ENCODE results near the gene CLSTN1.

Gene CLSTN1

GRCh38 chr1:9785406-9785805 lies 38.4 kb downstream of the CLSTN1 start:
- no peak for DNase-seq (ENCODE audit: low read depth, low spot score)

DNA sequence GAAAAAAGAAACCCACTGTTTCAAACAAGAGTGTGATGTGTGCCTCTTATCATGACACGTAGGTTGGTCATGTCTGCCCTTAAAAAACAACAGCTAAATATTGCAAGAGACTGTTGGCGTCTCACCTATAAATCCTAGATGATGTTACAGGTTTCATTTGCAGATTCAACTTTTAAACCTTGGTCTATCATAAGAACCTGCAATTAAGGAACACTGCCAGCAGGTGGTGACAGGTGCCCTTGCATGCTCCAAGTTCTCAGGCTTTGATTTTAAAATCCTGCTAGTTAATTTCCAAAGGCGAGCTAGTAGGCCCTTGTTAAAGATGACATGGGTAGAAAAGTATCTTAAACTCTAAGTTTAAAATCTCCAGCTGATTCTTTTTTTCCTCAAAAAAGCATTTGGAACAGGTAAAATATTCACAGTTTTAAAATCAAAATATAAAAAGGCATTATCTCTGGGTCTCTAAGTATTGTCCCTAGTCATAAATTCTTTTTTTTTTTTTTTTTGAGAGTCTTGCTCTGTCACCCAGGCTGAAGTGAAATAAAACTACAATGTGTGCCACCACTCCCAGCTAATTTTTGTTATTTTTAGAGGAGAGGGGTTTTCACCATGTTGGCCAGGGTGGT lies 39.1 kb downstream of the CLSTN1 start:
- TF ChIP-seq CTCF (IDR thresholded peaks at IDR 0.05; ENCODE audit: low read depth, low read length) = peak; percentile 72
- H3K4me3 ChIP-seq (ENCODE audit: low read depth, low read length) = no peak overlapping the region
- DNase-seq (ENCODE audit: low read depth, low spot score) = peak; percentile 71
- in situ Hi-C loops (cut with HindIII; ENCODE audit: low sequenced_read_pairs) = no loop called here

More at GRCh38 chr1:9785406-9785805, 38.4 kb downstream of the CLSTN1 start:
- TF ChIP-seq CTCF (IDR thresholded peaks at IDR 0.05; ENCODE audit: low read depth, low read length) = no peak
- in situ Hi-C loops (cut with HindIII; ENCODE audit: low sequenced_read_pairs) = no loop called here
- H3K4me3 ChIP-seq (ENCODE audit: low read depth, low read length) = no peak overlapping the region

DNA sequence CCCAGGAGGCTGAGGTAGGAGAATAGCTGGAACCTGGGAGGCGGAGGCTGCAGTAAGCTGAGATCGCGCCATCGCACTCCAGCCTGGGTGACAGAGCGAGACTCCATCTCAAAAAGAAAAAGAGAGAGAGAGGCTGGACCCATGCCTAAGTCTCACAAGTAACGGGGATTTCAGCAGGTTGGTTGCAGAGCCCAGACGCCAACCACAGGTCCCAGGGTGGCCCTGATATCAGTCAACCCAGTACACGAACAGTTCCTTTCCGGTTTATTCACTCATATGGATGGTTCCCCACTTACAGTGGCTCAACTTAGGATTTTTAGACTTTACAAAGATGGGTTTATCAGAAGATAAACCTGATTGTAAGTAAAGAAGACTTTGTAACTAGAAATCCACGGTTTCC lies 40.9 kb downstream of the CLSTN1 start:
- in situ Hi-C loops (cut with HindIII; ENCODE audit: low sequenced_read_pairs) = no loop called here
- DNase-seq (ENCODE audit: low read depth, low spot score) = no peak
- H3K4me3 ChIP-seq (ENCODE audit: low read depth, low read length) = no peak overlapping the region
- no peak for TF ChIP-seq CTCF (IDR thresholded peaks at IDR 0.05; ENCODE audit: low read depth, low read length)

DNA sequence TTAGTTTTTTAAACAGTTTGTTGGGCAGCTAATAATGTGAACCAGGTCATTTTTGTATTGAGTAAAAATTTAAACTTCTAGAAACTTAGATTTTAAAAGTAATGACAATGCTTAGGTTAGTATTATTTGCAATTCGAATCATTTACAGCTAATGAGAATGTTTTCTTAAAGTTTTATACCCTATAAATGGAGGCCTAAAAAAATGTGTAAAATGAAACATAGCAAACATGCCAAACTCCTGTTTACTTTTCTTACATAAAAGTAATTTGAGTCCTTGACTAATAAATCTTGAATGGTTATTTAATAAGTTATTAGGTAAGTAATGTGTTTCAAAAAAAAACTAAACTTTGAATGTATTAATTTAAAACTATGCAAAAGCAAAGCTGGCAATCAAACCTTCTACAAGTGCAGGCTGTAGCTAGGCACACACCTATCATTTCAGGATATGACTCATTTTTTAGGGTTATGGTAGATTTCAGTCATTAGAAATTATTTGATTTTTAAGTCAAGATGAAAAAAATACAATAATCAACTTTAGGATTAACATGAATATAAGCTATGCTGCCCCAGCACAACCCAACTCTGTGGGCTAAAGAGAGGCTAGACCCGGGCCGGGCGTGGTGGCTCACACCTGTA lies 41.5 kb downstream of the CLSTN1 start:
- DNase-seq (ENCODE audit: low read depth, low spot score) = no peak
- no peak for TF ChIP-seq CTCF (IDR thresholded peaks at IDR 0.05; ENCODE audit: low read depth, low read length)
- H3K4me3 ChIP-seq (ENCODE audit: low read depth, low read length) = no peak overlapping the region
- in situ Hi-C loops (cut with HindIII; ENCODE audit: low sequenced_read_pairs) = no loop called here

GRCh38 chr1:9780554-9781110 lies 43.1 kb downstream of the CLSTN1 start:
- in situ Hi-C loops (cut with HindIII; ENCODE audit: low sequenced_read_pairs) = no loop called here
- no peak for TF ChIP-seq CTCF (IDR thresholded peaks at IDR 0.05; ENCODE audit: low read depth, low read length)
- no peak for DNase-seq (ENCODE audit: low read depth, low spot score)
- H3K4me3 ChIP-seq (ENCODE audit: low read depth, low read length) = no peak overlapping the region

- no peak for DNase-seq (ENCODE audit: low read depth, low spot score)
- in situ Hi-C loops (cut with HindIII; ENCODE audit: low sequenced_read_pairs) = no loop called here
- no peak overlapping the region for H3K4me3 ChIP-seq (ENCODE audit: low read depth, low read length)
- no peak for TF ChIP-seq CTCF (IDR thresholded peaks at IDR 0.05; ENCODE audit: low read depth, low read length)
These were observed 44.9 kb downstream of the CLSTN1 start for GRCh38 chr1:9778905-9779304.
